ENCODE results near the gene HBZ.
"Not testable (repeated sequence)": the region's sequence is repeated elsewhere in the genome, so short reads cannot be mapped to it uniquely, and the experiment has no call there.

Gene HBZ

GRCh38 chr16:165539-166374 is 13.3 kb downstream of the HBZ start, which contains the start of gene HBM:
Gene HBM, plus strand, starts transcription at chr16:165978. Its CDS starts 20 bp downstream, at chr16:165998.
- no peak for DNase-seq

- DNase-seq = no peak
Observed at GRCh38 chr16:166375-167121, 14.1 kb downstream of the HBZ start.

DNA sequence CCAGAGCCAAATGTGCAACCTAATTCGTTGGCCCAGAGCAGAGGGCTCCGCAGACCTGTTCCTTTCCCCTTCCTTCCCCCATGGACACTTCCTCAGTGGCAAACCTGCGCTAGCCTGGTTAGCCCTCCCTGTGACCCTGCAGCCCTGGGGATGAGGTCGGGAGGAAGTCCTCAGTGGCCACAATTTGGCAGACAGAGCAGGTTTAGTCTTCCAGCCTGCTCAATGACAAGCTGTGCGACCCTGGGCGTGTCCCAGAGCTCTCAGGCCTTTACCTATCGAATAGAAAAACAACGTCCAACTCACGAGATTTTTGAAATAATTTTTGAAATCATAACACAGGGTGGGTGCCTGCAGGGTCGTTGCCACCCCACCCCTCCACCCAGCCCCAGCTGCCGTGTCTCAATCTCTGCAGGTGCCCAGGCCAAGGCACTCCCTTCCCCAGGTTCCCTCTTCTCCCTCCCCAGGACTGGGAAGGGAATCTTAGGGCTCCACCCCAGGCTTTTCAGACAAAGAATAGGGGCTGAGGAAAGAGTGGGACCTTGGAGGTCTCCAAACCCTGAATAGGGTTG is 14.8 kb downstream of the HBZ start:
- no peak for DNase-seq

DNA sequence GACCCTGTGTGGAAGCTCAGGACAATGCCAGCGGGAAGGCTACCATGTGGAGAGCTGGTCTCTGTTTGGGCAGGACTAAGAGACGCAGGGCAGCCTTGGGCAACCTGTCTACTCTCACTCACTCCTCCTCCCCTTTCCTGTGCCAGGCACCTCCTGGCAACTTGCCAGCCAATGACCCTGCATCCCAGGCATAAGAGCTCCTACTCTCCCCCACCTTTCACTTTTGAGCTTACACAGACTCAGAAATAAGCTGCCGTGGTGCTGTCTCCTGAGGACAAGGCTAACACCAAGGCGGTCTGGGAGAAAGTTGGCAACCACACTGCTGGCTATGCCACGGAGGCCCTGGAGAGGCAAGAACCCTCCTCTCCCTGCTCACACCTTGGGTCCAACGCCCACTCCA is 16.0 kb downstream of the HBZ start:
- peak; percentile 23 for DNase-seq

- DNase-seq = no peak
Observed at GRCh38 chr16:169014-169413, 16.6 kb downstream of the HBZ start.

GRCh38 chr16:170088-170507 is 17.7 kb downstream of the HBZ start:
- DNase-seq = not testable (repeated sequence)

- DNase-seq = no peak
Observed at GRCh38 chr16:170788-171187, 18.3 kb downstream of the HBZ start.

GRCh38 chr16:172374-172941 is 20.0 kb downstream of the HBZ start, which contains the start of gene HBA2:
Gene HBA2, plus strand, starts transcription at chr16:172876. Its CDS starts 37 bp downstream, at chr16:172913.
- DNase-seq = not testable (repeated sequence)

GRCh38 chr16:173211-173854 is 20.9 kb downstream of the HBZ start:
- DNase-seq = not testable (repeated sequence)

GRCh38 chr16:173928-174769 is 21.7 kb downstream of the HBZ start:
- not testable (repeated sequence) for DNase-seq

GRCh38 chr16:175011-175949 is 22.8 kb downstream of the HBZ start:
- no peak for DNase-seq

- DNase-seq = not testable (repeated sequence)
Observed at GRCh38 chr16:176006-176405, 23.6 kb downstream of the HBZ start.

GRCh38 chr16:176477-177382 is 24.3 kb downstream of the HBZ start, which contains the start of gene HBA1:
Gene HBA1, plus strand, starts transcription at chr16:176680. Its CDS starts 37 bp downstream, at chr16:176717.
- not testable (repeated sequence) for DNase-seq

GRCh38 chr16:177394-177822 is 25.0 kb downstream of the HBZ start:
- DNase-seq = no peak

- DNase-seq = no peak
Observed at GRCh38 chr16:177981-178667, 25.7 kb downstream of the HBZ start.

- DNase-seq = no peak
Observed at GRCh38 chr16:178668-179015, 26.2 kb downstream of the HBZ start.

DNA sequence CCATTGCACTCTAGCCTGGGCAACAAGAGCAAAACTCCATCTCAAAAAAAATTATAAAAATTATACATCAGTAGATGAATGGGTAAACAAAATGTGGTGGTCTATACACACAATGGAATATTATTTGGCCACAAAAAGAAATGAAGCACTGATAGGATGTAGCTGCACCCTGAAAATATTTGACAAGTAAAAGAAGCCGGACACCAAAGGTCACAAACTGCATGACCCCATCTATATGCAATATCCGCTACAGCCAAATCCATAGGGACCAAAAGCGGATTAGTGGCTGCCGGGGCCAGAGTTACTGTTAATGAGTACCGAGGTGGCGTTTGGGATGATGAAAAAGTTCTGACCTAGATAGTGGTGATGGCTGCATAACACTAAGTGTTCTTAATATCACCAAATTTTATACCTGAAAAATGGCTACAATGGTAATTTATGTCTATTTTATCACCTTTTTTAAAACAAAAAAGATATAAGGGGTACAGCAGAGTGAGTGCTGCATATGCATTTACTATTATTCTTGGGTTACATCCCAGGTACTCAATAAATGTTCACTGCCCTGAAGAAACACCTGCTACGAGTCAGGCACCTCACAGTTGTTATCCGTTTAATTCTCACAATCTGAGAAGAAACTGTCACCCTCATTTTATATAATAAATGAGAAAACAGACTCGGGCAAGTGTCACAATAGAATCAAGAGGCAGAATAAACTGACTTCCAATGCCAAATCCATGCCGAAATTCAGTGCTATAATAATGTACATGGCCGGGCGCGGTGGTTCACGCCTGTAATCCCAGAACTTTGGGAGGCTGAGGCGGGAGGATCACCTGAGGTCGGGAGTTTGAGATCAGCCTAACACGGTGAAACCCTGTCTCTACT is 27.0 kb downstream of the HBZ start:
- DNase-seq = no peak

All from NCI-H1105 (cell line).